Left forelimb (tissue), 1 donor: ENCODE measurements around the gene OGFOD3.
"Not testable (repeated sequence)": the region's sequence is repeated elsewhere in the genome, so short reads cannot be mapped to it uniquely, and the experiment has no call there.

Source experiments
- DNase-seq: peaks from one replicate; pipeline ENCODE4 v3.0.0-alpha.2; 2018; ENCODE audit warnings: low spot score

Gene OGFOD3

DNA sequence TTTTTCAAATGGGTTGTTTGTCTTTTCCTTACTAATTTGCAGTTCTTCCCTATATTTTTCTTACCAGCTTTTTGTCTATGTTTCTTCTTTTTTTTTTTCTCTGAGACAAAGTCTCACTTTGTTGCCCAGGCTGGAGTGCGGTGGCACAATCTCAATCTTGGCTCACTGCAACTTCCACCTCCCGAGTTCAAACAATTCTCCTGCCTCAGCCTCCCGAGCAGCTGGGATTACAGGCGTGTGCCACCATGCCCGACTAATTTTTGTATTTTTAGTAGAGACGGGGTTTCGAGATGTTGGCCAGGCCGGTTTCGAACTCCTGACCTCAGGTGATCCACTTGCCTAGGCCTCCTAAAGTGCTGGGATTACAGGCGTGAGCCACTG is 45.3 kb downstream of the OGFOD3 start:
- DNase-seq: not testable (repeated sequence)

GRCh38 chr17:82372249-82373071 is 45.9 kb downstream of the OGFOD3 start:
- DNase-seq: no peak

DNA sequence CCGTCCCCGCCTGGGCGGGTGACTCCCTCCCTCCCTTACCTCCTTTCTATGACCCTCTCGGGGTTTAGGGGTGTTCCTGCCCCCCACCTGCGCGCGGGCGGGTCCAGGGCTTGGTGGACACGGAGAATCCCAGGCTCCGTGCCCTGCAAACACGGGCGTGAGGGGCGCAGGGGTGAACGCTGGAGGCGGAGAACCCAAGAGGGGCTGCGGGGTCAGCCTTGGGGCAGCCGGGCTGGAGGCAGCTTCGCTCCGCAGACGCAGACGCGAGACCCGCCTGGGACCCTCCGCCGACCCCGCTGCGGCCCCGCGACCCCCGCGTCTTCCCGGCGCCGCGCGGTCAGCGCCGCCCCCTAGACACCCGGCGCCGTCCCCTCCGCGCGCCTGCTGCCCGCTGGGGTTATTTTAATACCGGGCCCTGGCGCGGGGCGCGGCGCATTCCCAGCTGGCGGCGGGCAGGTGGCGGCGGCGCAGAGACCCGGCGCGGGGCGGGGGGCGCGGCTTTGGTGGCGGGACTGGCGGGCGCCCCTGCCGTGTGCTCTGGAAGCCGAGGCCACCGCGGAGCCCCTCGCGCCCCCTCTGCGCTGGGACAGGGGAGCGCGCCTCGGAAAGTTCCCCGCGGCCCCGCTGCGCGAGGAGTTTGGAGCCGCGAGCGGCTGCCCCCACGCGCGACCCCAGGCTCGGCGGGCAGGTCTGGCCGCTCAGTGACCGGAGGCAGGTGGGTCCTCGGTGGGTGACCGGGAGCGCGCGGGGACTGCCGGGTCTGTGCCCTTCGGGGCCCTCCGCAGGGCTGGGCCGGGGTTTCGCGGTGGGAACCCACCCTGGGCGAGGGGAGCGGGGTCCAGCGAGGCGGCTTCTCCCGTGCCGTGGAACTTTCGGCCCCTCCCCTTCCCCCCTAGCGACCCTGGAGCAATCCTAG is 46.8 kb downstream of the OGFOD3 start, which contains the start of gene UTS2R:
Gene UTS2R, plus strand, starts transcription at position 433 of the 916 bp plus-strand sequence. CDS start 2,560 bp downstream, outside the sequence.
- DNase-seq: no peak

DNA sequence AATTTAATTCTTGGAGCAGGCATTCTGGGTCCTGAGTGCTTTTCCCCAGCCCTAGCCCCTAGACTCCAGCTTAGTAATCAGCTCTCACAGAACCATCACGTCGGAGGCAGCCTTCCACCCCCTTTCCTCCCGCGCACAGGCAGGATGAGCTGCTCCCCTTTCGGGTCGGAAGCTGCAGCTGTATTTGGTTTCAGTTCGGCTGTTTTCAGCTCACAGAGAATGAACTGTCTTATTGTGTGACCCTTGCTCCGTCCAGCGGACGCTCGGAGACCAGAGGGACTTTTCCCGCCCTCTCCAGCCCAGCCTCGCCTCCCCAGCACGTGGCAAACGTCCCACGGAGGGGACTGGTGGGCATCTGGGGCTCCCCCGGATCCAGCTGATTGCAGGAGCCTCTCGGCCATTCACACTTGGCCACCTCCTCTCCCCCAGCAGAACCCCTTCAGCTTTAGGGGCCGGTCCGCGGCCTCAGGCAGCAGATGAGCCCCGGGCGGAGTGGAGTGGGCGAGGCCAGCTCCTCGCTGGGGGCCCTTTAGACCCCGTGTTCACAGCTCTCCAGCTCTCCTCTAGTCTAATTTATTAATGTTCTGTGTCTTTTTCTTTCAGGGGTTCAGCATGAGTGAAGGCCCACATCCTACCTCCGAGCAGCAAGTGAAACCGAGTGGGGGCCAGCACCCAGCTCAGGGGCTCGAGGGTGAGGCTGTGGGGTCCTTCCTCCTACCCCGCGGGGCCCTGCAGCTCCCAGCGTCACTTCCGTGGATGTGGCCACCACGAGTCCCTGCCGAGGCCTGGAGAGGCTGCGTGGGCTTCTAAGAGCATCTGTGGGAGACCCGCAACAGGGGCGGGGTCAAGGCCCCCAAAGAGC is 47.7 kb downstream of the OGFOD3 start:
- no peak for DNase-seq

GRCh38 chr17:82369211-82369610 is 49.2 kb downstream of the OGFOD3 start:
- DNase-seq: no peak

- no peak for DNase-seq
Measured at GRCh38 chr17:82367724-82368524, 50.5 kb downstream of the OGFOD3 start.

DNA sequence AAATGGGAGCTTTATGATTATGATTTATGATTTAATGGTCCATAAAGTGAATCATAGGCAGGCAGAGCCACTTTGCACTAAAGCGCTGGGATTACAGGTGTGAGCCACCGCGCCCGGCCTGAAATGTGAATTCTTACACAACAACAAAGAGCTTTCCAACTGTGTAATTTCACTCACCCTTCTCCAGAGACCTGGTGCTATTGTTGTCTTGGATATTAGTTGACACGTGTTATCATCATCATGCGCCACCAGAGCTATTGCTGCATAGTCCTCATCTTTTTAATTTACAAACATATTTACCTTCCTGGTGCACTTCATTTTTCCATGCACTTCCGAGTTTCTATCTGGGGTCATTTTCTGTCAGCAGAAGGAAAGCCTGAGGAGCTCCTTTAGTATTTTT is 51.6 kb downstream of the OGFOD3 start:
- no peak for DNase-seq

- no peak for DNase-seq
Measured at GRCh38 chr17:82365606-82366295, 52.6 kb downstream of the OGFOD3 start.

- DNase-seq: no peak
Measured at GRCh38 chr17:82361885-82362633, 56.3 kb downstream of the OGFOD3 start.

DNA sequence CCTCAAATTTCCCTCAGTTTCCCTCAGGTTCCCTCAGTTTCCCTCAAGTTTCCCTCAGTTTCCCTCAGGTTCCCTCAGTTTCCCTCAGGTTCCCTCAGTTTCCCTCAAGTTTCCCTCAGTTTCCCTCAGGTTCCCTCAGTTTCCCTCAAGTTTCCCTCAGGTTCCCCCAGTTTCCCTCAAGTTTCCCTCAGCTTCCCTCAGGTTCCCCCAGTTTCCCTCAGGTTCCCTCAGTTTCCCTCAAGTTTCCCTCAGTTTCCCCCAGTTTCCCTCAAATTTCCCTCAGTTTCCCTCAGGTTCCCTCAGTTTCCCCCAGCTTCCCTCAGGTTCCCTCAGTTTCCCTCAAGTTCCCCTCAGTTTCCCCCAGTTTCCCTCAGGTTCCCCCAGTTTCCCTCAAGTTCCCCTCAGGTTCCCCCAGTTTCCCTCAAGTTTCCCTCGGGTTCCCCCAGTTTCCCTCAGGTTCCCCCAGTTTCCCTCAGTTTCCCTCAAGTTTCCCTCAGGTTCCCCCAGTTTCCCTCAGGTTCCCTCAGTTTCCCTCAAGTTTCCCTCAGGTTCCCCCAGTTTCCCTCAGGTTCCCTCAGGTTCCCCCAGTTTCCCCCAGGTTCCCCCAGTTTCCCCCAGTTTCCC is 58.8 kb downstream of the OGFOD3 start:
- DNase-seq: not testable (repeated sequence)

DNA sequence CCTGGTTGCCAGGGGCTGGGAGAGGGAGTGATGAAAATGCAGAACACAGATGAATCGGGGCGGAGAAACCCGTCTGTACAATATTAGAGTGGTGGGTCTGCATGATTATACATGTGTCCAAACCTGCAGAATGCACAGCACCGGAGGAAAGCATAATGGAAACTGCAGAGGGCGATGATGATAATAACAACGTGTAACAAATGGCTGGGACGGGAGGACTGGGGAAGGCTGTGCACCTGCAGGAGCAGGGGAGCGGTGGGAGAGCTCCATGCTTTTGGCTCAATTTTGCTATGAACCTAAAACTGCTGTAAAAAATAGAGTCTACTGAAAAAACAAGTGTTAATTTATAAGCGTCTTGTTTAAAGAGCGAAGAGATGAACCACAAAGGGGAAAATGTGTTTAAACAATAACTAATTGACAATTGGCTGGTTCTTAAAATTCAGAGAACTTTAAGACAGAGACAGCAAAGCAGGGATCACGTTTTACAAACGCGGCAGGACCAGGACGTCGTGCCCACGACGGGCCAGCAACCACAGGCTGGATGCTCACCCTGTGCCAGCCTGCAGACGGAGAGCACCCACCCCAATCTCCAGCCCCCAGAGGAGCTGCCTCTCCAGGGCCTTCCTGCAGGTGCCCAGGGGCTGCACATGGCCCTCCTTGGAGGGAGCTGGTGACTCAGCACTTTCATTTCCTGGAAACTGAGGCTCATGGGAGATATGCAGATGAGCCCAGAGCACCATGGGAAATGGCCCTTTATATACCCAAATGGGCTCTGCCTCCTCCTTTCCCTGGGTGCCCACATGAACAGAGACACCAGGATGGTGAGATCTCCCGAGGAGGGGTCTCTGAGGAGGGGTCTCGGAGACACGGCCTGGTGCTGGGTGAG is 59.7 kb downstream of the OGFOD3 start, which contains the start of gene TEX19:
Gene TEX19, plus strand, starts transcription at position 783 of the 886 bp plus-strand sequence. CDS start 2,904 bp downstream, outside the sequence.
- no peak for DNase-seq

GRCh38 chr17:82357394-82357793 is 61.0 kb downstream of the OGFOD3 start:
- DNase-seq: no peak

DNA sequence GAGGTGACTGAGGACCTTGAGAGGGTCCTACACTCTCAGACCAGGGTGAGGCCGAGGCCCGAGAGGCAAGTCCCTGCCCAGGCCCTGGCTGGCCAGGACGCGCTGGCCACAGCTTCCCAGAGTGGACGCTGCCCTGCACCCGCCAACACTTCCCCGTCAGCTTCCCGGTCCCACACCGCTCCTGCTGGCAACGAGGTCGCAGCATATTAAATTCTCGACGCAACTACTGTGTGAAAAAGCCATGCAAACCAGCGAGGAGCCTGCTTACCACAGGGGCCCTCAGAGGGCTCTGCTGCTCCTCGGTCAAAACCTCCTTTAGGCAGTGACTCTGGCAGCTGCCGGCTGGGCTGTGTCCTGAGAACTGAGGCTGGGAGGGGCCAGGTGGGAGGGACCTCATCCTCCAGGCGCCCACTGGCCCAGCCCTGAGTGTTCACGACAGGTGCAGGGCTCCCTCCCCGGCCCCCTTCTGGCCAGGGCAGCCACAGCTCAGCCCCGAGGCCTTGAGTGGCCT is 61.5 kb downstream of the OGFOD3 start:
- DNase-seq: no peak

DNA sequence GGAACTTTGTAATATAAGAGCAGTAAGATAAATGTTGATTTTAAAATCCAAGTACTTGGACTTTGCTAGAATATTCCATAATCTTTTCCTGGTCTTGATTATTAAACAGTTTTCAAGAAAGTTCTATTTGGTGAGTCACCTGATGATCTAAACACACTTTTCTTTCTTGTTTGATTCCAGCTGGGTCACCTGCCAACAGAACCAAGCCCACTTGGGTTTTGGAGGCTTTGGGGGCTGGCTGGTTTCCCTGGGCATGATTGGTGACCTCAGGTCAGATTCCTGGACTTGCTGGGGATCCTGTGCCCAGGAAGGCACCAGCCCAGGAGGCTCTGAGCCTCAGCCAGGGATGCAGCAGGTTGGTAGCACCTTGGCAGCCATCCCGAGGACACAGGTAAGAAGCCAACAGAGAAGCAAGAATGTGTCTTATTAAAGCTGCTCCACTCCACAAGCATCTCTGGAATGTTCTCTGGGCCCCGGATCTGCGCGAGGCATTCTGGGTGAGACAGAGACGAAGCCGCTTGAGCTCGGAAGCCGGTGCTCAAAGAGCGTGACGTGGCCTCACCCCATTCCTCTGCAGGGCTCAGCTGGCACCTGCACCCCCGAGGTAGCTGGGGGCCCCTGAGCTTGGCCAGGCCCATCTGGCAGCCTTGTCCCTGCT is 62.5 kb downstream of the OGFOD3 start:
- no peak for DNase-seq

DNA sequence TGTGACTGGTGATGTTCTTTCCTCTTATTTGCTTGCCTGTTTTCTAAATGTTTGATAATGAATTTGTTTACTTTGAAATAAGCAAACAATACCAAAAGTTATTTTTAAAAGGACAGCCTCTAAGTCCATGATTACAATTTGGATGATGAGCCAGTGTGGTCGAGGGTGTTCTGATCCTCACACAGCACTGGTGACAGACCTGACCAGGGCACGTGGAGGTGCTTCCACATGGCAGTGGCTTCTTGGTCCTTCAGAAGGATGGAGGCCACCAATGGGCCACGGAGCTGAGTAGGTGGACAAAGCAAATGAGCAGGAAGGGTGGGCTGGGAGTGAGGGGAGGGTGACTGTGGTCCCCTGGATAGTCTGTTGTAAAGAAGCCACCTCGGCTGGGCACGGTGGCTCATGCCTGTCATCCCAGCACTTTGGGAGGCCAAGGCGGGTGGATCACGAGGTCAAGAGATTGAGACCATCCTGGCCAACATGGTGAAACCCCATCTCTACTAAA is 63.5 kb downstream of the OGFOD3 start:
- no peak for DNase-seq

DNA sequence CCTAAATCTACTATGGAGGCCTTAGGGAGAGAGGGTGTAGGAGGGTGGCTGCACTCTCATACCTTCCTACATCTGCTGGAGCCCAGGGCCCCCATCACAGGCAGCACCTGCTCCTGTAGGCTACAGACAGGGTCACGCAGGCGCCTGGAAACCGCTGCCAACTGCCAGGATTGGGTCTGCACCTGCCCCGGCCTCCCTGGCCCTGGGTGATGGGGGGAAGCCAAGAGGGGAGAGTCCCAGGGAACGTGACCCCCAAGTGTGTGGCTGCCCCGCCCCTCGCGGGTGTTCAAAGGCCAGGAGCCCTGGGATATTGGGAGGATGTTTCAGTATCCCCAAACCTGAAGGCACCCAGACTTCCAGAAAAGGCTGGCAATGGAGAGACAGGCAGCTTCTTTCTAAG is 64.9 kb downstream of the OGFOD3 start:
- no peak for DNase-seq
